GM18909 (cell line): ENCODE data around the gene HS3ST1.

ENCODE experiments used
- ATAC-seq: cut with Tn5 transposase; IDR thresholded peaks from one replicate; pipeline ENCODE4 v1.9.1; 2021; ENCODE audit warnings: mild to moderate bottlenecking; ENCODE audit not compliant: unreplicated experiment, poor library complexity

HS3ST1 gene

DNA sequence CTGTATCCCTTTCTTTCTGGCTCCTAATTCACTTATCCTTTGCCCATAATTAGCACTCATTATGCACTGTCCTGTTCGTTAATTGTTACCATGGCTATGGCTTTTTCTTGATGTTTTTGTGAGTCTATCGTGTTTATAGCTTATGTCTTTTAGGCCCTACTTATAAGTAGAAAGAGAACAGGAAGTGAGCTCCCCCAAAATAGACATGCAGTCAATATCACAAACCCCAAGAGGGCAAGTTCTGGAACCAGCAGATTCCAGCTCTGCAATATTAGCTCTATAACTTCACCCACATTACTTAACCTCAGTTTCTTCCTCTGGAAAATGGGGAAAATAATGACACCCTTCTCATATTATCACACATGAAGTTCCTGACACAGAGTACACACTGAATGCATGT lies 7.4 kb upstream of the HS3ST1 start:
- peak; percentile 72 for ATAC-seq

DNA sequence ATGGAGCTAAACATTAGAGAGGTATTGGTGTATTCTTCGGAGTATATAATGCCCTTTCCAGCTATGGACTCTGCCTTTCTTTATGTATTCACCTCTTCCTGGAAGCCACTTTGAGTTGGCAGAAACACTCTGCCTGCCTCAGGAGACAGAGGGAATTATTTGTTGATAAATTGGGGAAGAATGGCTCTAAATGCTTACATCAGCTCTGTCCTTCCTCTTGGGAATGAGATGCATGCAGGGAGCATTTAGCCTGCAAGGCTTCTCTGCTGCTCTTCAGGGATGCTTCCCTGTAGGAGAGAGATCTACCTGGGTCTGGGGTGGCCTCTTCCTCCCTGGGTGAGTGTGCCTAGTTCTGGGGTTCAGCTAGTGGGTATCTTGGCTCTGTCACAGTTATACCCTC lies 6.9 kb upstream of the HS3ST1 start:
- ATAC-seq = no peak

DNA sequence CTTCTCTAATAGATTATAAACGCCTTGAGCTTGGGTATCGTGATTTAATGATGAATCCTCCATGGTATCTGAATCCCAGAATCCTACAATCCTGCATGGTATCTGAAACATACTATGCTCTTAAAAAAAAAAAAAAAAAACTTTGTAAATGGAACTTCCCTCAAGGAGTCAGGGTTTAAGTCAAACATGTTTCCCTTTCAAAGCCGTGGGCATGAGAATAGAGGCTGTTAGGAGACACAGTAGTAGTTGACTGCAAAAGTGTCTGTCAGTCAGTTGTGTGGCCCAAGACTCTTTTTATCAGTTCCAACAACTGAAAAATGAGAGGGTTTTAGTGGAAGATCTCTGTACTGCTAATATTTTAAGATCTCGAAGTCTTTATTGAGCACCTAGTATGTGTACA lies 2.4 kb upstream of the HS3ST1 start:
- ATAC-seq = no peak

DNA sequence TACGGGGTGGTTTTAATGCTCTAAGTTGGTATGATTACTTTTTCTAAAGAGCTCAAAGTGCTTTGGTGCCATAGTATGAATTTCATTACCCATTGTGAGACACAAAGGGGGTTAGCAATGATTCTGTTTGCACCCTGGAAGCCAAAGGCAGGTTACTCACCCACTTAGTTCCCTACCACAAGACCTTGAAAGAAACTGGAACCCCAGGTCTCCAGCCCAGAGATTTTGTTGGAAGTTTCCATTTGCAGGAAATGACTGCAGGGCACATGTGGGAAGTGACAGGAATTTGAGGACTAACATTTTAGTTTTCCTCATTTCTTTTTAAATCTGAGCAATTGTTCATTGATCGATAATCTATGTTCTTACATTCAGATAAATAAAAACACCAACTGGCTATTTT lies 1.8 kb upstream of the HS3ST1 start:
- no peak for ATAC-seq

DNA sequence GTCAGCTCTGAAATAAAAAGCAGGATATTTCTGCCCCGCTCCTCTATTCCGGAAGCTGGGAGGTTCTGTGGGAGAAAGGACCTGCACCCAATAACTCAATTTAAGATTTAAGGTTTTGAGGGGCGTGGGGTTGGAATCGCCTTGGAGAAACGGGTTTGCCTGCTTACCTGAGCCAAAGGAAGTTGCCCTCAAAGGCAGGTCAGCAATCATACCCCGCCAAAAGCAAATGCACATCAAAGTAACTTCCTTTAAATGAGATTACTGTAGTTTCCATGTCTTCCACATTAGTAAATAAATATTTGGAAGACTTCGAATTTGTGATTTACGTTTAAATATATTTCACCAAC lies 978 bp upstream of the HS3ST1 start:
- no peak for ATAC-seq

DNA sequence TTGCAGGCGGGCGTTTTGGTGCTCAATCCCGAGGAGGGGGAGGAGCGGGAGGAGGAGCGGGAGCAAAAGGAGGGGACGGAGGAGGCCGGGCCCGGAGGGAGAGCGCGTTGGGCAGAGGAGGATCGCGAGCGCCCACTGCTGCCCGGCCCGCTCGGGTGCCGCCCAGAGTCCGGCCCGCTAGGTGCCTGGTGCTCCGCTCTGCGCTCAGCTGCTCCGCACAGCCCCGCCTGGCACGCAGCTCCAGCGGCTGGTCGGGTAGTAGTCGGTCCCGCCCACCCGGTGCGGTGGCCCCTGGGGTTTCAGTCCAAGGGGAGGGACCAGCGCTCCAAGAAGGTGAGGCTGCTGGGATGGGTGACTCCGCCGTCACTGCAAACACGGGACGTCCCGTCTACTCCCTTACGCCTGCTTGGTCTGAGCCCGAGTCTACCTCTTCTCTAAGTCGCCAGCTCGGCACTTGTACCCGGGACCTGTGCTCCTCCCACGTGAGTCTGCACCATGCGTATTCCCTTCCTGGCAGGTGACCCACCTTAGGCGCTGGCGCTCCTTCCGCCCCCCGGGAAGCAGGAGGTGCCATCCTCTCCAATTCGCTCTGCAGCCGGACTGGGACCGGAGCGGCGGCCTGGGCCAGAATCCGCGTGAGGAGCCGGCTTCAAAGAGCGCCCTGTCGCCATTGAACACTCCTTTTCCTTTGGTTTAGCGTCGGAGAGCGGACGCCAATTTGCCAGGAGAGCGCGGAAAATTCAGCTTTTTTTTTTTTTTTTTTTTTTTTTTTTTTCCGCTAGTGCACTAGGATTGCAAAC lies 405 bp upstream of the HS3ST1 start:
- ATAC-seq = peak; percentile 83

DNA sequence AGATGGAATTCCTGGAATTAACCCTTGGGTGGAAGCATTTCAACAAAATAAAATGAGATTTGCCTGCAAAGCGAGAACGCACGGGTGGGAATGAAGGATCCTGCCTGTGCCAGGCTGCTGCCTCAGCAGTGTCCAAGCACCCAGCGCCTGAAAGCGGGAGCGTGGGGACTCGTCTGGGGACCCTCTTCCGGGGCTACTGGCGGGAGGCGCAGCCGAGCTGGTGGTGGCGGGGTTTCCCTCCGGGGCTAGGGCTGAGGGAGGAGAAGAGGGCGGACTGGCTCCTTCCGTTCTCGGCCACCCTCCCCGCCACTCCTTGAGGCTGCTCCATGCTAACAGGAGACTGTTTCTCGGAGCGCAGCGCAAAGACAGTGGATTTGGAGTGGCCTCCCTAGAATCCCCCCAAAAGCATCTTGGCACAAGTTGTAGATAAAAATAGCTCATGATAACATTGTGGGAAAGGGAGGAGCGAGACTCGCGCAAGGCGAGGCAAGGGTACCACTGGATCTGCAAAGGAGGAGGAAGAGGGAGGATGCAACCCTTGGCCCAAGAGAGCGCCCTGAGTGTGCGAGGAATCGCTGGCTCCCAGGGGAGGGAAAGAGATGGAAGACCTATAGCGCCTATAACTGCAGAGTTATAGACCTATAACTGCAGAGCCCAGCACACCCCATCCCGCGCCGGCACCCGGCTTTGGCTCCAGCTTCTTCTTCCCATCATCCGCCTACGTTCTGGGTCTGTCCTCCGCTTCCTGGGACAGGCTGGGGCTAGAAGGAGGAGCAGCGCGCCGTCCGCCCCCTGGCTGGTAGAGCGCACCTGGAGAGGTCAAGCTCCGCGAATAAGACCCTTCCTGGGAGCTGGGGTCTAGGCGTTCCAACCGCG lies 1.3 kb downstream of the HS3ST1 start:
- ATAC-seq = no peak

DNA sequence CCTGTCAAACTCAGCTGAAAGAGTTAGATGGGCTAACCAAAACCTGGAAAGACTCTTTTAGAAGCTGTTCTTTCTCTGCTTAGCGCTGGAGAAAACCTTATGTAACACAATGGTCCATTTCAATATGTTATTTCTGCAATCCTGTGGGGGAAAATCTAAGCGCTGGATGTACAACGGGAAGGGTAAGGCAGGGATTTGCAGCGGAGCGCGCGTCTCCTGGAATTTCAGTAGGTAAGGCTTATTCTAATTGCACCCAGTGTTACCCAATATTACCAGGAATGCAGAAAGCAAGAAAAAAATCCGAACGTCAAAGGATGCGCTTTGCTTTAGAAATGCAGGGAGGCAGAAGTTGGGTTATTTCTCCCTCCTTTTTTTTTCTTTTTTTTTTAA lies 2.0 kb downstream of the HS3ST1 start:
- no peak for ATAC-seq

DNA sequence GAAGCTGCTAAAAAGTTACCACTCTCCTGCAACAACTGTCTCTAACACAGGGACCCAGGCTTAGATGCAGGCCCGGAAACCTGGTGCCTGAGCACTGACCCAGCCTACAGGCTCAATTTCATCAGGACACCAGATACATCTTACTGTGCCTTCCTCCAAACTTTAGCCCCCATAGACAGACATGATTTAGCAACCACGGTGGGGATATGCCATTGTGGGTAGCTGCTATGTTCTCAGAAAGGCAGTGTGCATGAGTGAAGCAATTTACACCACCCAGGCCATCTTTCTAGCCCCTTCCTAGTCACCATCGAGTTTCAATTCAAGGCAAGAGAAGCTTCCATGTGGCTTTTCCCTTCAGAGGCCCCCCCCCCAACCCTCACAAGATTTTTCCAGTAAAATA lies 2.7 kb downstream of the HS3ST1 start:
- no peak for ATAC-seq

DNA sequence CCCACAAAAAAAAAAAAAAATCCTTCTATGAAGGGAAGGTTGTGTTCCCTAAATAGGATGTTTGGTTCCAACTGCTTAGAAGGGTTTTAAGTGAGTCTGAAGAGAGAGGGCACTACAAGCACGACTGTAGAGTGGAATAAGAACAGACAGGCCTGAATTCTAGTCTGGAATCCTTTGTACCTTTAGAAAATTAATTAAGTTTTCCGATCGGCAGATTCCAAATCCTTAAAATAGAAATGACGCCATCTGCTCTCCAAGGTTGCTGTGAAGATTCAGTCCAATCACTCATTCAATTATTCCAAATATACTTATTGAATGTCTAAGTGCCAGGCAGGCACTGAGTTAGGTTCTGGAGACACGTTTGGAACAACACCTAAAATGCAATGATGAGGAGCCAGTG lies 3.8 kb downstream of the HS3ST1 start:
- no peak for ATAC-seq

DNA sequence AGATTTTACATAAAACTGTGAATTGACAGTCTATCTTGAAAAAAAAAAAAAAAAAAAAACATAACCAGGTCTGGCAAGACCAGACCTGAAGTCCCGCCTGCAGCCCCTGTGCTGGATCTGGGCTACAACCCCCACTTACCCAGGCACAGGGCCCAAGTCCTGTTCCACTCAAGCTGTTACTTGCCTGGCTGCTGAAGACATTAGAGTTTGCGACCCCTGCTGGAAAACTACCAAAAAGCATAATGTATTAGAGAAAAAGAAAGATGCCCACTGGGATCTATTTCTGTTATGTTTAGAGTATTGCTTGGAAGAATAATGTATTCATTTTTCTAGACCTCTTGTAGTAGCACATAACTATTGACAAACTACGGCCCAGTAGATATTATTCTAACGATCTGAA lies 4.7 kb downstream of the HS3ST1 start:
- ATAC-seq = peak; percentile 40

DNA sequence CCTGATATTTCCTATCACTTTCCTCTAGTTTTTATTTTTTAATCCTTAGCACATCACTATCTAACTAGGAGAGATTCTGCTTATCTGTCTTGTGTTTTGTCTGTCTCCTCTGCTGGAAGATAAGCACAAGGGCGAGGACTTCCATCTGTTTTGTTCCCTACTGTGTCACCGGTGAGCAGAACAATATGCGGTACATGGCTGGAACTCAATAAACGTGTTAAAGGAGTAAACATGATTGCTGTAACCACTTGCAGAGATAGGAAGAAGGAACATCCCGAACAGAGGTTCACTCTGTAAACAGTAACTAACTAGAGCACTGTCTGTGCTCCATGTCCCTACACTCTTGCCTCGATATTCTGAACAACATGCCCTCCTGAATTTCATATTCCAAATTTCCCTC lies 5.2 kb downstream of the HS3ST1 start:
- ATAC-seq = no peak

DNA sequence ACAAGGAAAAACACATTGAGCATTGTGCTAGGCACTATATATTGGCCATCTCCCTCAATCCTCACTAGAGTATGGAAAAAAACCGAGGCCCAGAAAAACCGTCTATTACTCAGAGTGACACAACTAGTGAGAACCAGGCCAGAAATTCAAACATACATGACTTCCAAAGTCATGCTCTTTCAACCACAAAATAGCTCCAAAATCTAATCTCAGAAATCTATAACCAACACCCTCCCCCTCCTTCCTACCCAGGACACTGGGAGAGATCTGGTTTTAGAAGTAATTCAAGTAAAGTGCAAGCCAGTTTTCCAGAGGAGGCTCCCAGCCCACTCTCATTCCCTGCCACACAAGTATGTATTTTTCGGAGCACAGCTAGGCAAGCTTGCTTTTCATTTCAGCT lies 7.6 kb downstream of the HS3ST1 start:
- no peak for ATAC-seq

DNA sequence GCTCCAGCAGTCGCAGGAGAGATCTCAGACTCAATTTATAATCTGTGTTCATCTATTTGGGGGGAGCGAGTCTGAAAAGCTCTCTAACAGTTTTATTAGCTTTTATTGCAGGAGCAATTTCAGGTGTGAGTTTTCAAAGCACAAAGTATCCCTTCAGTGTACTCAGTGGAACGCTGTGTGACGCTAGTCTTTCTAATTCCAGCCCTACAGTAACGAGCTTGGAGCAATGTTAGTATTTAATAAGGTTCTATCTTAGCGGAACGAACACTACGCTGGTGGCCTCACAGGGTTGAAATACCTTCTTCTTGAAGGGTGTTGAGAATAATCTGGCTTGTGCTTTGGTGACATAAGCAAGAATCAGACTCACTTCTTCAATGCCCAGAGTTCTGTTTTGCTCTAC lies 8.4 kb downstream of the HS3ST1 start:
- ATAC-seq = no peak

DNA sequence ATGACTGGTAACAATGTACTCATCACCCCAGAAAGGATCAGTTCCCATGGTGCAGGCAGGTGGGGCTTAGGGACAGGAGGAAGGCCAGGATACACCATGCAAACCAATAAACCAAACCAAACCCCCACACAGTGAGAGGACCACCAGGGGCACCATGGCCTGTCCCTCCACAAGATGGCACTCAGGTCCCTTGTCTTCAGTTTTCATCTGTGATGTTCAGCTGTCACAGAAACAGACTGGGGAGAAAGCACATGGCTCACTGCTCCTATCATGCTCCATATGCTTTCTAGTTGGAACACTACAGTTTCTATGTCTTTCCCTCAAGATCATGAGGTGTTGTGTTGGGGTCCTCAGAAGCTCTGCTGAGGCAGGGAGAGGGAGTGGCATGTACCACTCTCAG lies 10.1 kb downstream of the HS3ST1 start:
- no peak for ATAC-seq

DNA sequence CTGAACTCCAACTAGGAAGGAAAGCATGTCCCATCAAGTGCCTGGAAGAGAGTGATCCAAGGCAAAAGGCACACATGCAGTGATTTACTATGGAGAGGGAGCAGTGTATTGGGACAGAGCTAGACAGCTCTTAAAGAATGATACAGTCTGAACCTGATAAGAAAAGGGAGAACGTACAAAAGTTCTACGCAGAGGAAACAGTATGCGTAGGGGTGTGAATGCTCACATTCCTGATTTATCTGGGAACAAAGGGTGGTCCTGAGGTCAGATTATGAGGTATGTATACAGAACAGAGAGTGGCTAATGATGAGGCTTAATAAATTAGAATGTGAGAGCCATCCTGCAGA lies 12.0 kb downstream of the HS3ST1 start:
- no peak for ATAC-seq

DNA sequence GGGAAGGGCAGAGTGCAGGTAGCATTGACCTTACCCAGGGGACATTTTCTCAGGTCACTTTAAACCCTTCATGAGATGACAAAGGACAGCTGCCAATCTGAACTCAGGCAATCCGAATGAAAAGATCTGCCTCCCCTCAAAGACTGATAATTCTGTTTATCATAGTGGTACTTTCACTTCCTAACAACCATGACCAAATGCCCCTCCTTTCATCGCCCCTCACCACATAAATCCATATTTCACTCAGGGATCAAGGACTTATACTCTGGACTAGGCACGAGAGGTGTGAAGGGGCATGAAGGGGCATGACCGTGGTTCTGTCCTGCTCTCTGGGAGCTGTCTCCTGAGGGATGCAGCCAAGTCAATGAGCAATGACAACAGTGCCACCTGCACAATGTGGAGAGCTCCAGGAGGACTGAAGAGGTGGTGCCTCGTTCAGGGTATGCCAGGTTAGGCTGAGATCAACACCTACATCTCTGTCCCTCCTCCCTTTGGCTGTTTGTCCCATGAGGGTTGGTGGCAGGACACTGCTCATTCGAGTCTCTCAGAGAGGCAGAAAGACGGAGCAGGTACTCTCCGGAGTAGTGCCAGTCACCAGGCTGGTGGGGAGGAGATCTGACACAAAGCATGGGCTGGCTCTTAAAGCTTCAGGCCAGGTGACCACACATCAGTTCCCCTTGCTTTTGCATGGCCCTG lies 12.5 kb downstream of the HS3ST1 start:
- peak; percentile 43 for ATAC-seq

DNA sequence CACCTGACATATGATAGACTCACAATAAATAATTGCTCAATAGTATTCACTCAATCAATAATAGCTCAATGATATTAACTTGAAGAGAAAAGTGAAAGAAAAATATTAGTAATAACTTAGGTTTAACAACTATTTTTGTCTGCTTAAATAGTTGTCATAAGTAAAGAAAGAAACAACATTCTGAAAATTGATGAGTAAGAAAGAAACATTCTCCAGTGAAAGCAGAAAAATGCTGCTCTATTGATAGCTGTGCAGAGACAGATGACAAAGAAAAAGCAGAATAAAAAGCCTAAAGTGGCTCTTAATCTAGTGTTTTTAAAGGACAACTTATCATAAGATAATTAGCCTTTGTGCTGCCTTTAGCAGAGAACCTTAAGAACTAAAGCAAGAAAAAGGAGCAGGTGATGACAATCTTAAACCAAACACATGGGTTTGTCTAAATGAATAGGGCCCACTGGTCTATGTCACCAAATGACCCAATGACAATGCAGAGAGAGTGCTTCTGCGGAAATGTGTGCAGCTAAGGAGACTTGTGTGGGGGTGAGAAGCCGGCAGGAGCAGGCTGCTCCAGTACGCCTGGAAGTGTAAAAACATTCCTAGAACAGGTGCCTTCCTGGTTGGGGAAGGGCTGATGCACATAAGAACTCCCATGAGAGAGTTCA lies 13.2 kb downstream of the HS3ST1 start:
- peak; percentile 70 for ATAC-seq

DNA sequence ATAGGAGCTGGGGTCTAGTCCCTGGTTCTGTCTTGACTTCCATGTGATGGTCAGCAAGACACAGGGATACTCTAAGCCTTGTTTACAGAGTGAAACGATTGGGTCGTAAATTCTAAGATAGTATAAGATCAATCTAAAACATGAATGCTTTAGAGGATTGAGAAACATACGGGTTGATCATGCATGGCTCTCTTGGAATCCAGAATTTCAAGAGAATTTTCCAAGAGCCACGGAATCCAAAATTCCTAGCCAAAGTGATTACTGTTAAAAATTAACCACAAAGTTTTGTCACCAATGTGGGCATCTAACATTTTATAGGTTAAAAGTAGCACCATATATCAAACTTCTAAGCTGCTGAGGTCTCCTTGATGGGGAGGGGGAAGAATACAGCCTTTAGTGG lies 16.5 kb downstream of the HS3ST1 start:
- no peak for ATAC-seq

DNA sequence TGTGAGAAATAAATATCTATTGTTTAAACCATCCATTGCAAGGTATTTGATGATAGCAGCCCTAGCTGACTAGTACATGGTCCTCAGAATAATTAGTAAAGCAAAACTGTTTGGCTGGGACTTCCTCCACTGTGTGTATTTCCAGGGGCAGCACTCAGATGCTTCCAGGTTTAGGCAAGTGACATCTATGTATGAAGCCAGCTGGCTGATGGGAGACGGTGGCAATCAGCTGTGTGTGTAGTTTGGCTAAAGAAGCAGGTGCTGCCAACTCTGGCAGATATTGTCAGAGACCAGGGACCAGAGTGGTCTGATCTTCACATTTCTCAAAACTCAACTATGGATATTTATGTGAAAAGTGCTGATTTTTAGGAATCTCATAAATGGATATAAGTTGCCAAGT lies 19.1 kb downstream of the HS3ST1 start:
- no peak for ATAC-seq
